ENCODE results near the gene GALNT10.

The GALNT10 gene

GRCh38 chr5:154268073-154268472, 77.5 kb downstream of the GALNT10 start:
- H4K20me1 ChIP-seq (ENCODE audit: insufficient read depth, low read length) = peaks cover 2% of the 10 kb centered on the region; the same call in 1 of the 2 replicates
- no peak overlapping the region for H3K9ac ChIP-seq (ENCODE audit: low read depth, low read length)
- no peaks in the 10 kb centered on the region for H3K4me1 ChIP-seq (ENCODE audit: insufficient read depth, low read length)
- no peak for DNase-seq
- TF ChIP-seq EZH2 (IDR thresholded peaks at IDR 0.05; ENCODE audit: borderline replicate concordance, low read depth, low read length, severe bottlenecking) (no peak), CTCF (IDR thresholded peaks at IDR 0.05; ENCODE audit: borderline replicate concordance, extremely low read depth, low read length, poor library complexity, severe bottlenecking) (no peak)
- no peak overlapping the region for H3K27ac ChIP-seq (ENCODE audit: low read length)
- H3K79me2 ChIP-seq (ENCODE audit: insufficient read depth, low read length) = no peaks in the 10 kb centered on the region
- no peaks in the 10 kb centered on the region for H3K36me3 ChIP-seq (ENCODE audit: insufficient read depth, low read length)
- H3K4me2 ChIP-seq (ENCODE audit: insufficient read depth, low read length) = no peak overlapping the region
- H2AFZ ChIP-seq (ENCODE audit: low read depth, low read length) = no peak overlapping the region
- no peak for ATAC-seq (ENCODE audit: insufficient read depth, low read depth)
- no peak overlapping the region for H3K4me3 ChIP-seq (ENCODE audit: low read depth in 1 of 2, low read length in 2 of 2)
- H3K9me3 ChIP-seq (ENCODE audit: insufficient read depth, low read length, severe bottlenecking) = no peaks in the 10 kb centered on the region
- H3K27me3 ChIP-seq (ENCODE audit: insufficient read depth, low read length, poor library complexity) = no peaks in the 10 kb centered on the region

- H3K79me2 ChIP-seq (ENCODE audit: insufficient read depth, low read length) = no peaks in the 10 kb centered on the region
- H3K4me3 ChIP-seq (ENCODE audit: low read depth in 1 of 2, low read length in 2 of 2) = no peak overlapping the region
- H3K4me2 ChIP-seq (ENCODE audit: insufficient read depth, low read length) = no peak overlapping the region
- no peaks in the 10 kb centered on the region for H3K4me1 ChIP-seq (ENCODE audit: insufficient read depth, low read length)
- no peaks in the 10 kb centered on the region for H3K36me3 ChIP-seq (ENCODE audit: insufficient read depth, low read length)
- no peak overlapping the region for H3K27ac ChIP-seq (ENCODE audit: low read length)
- no peak for DNase-seq
- peaks cover 2% of the 10 kb centered on the region; the same call in 1 of the 2 replicates for H4K20me1 ChIP-seq (ENCODE audit: insufficient read depth, low read length)
- no peak overlapping the region for H3K9ac ChIP-seq (ENCODE audit: low read depth, low read length)
- no peaks in the 10 kb centered on the region for H3K9me3 ChIP-seq (ENCODE audit: insufficient read depth, low read length, severe bottlenecking)
- TF ChIP-seq EZH2 (IDR thresholded peaks at IDR 0.05; ENCODE audit: borderline replicate concordance, low read depth, low read length, severe bottlenecking) (no peak), CTCF (IDR thresholded peaks at IDR 0.05; ENCODE audit: borderline replicate concordance, extremely low read depth, low read length, poor library complexity, severe bottlenecking) (no peak)
- no peak overlapping the region for H2AFZ ChIP-seq (ENCODE audit: low read depth, low read length)
- no peak for ATAC-seq (ENCODE audit: insufficient read depth, low read depth)
- no peaks in the 10 kb centered on the region for H3K27me3 ChIP-seq (ENCODE audit: insufficient read depth, low read length, poor library complexity)
Observed at GRCh38 chr5:154269414-154269813, 78.9 kb downstream of the GALNT10 start.

GRCh38 chr5:154271466-154271865, 80.9 kb downstream of the GALNT10 start:
- no peaks in the 10 kb centered on the region for H3K79me2 ChIP-seq (ENCODE audit: insufficient read depth, low read length)
- ATAC-seq (ENCODE audit: insufficient read depth, low read depth) (no peak), DNase-seq (no peak)
- no peak overlapping the region for H3K4me3 ChIP-seq (ENCODE audit: low read depth in 1 of 2, low read length in 2 of 2)
- no peak overlapping the region for H3K4me2 ChIP-seq (ENCODE audit: insufficient read depth, low read length)
- H3K36me3 ChIP-seq (ENCODE audit: insufficient read depth, low read length) = no peaks in the 10 kb centered on the region
- H3K9ac ChIP-seq (ENCODE audit: low read depth, low read length) = no peak overlapping the region
- no peak overlapping the region for H2AFZ ChIP-seq (ENCODE audit: low read depth, low read length)
- H3K4me1 ChIP-seq (ENCODE audit: insufficient read depth, low read length) = no peaks in the 10 kb centered on the region
- no peaks in the 10 kb centered on the region for H3K9me3 ChIP-seq (ENCODE audit: insufficient read depth, low read length, severe bottlenecking)
- H3K27me3 ChIP-seq (ENCODE audit: insufficient read depth, low read length, poor library complexity) = no peaks in the 10 kb centered on the region
- TF ChIP-seq EZH2 (IDR thresholded peaks at IDR 0.05; ENCODE audit: borderline replicate concordance, low read depth, low read length, severe bottlenecking) = no peak
- TF ChIP-seq CTCF (IDR thresholded peaks at IDR 0.05; ENCODE audit: borderline replicate concordance, extremely low read depth, low read length, poor library complexity, severe bottlenecking) = no peak
- no peak overlapping the region for H3K27ac ChIP-seq (ENCODE audit: low read length)
- H4K20me1 ChIP-seq (ENCODE audit: insufficient read depth, low read length) = 0 out of 2 replicates have a peak, but pooled peaks cover 2% of the 10 kb centered on the region
